ENCODE measurements around the gene IRGQ.

Gene IRGQ

GRCh38 chr19:43639519-43640423 is 43.8 kb upstream of the IRGQ start, which contains the start of gene CADM4 (continued):
- peak; percentile 81 for TF ChIP-seq ZNF639 (tag by site-specific recombination; IDR thresholded peaks at IDR 0.05)
- peak; percentile 40 for TF ChIP-seq ZBTB21 (tag by site-specific recombination; IDR thresholded peaks at IDR 0.05)
- peak; percentile 97 for TF ChIP-seq ZBTB48 (tag by site-specific recombination; IDR thresholded peaks at IDR 0.05)
- TF ChIP-seq ZNF645 (tag by site-specific recombination; IDR thresholded peaks at IDR 0.05) = peak; percentile 94
- no peak for TF ChIP-seq ZNF274 (IDR thresholded peaks at IDR 0.05; ENCODE audit: low read length)
- TF ChIP-seq ZNF274 (tag by site-specific recombination; IDR thresholded peaks at IDR 0.05; ENCODE audit: borderline replicate concordance) = no peak
- TF ChIP-seq ZNF132 (tag by site-specific recombination; IDR thresholded peaks at IDR 0.05; ENCODE audit: borderline replicate concordance) = no peak
- peak; percentile 94; the same call in 1 of the 2 replicates for TF ChIP-seq ZNF175 (tag by site-specific recombination; IDR thresholded peaks at IDR 0.05)
- no peak for TF ChIP-seq ZNF664 (tag by site-specific recombination; IDR thresholded peaks at IDR 0.05)
- TF ChIP-seq ZNF629 (tag by site-specific recombination; IDR thresholded peaks at IDR 0.05) = peak; percentile 59
- no peak for TF ChIP-seq ZNF112 (tag by site-specific recombination; IDR thresholded peaks at IDR 0.05)
- TF ChIP-seq GLIS2 (tag by site-specific recombination; IDR thresholded peaks at IDR 0.05) = peak; percentile 98
- peak; percentile 52; the same call in 1 of the 2 replicates for TF ChIP-seq ZFP41 (tag by site-specific recombination; IDR thresholded peaks at IDR 0.05; ENCODE audit: borderline replicate concordance)
- peak; percentile 47 for TF ChIP-seq ZNF280D (tag by site-specific recombination; IDR thresholded peaks at IDR 0.05)
- peak; percentile 47; the same call in 1 of the 2 replicates for TF ChIP-seq ZNF223 (tag by site-specific recombination; IDR thresholded peaks at IDR 0.05)
- TF ChIP-seq ZNF341 (tag by site-specific recombination; IDR thresholded peaks at IDR 0.05; ENCODE audit: low read depth) = peak; percentile 20; the same call in 1 of the 2 replicates
- TF ChIP-seq KLF9 (tag by site-specific recombination; IDR thresholded peaks at IDR 0.05; ENCODE audit: low read depth) = peak; percentile 94
- peak; percentile 100 for TF ChIP-seq KLF1 (tag by site-specific recombination; IDR thresholded peaks at IDR 0.05)
- TF ChIP-seq SP2 (tag by site-specific recombination; IDR thresholded peaks at IDR 0.05) = peak; percentile 71
- peak; percentile 99 for TF ChIP-seq KLF17 (tag by site-specific recombination; IDR thresholded peaks at IDR 0.05)
- TF ChIP-seq ZNF426 (tag by site-specific recombination; IDR thresholded peaks at IDR 0.05) = no peak
- no peak for TF ChIP-seq BCL6B (tag by site-specific recombination; IDR thresholded peaks at IDR 0.05)
- TF ChIP-seq ZNF660 (tag by site-specific recombination; IDR thresholded peaks at IDR 0.05) = no peak
- no peak for TF ChIP-seq PRDM6 (tag by site-specific recombination; IDR thresholded peaks at IDR 0.05)
- peak; percentile 83 for TF ChIP-seq ZNF366 (tag by site-specific recombination; conservative IDR thresholded peaks at IDR 0.05)
- peak; percentile 97 for TF ChIP-seq ZBTB1 (tag by site-specific recombination; IDR thresholded peaks at IDR 0.05)
- peak; percentile 58 for TF ChIP-seq ZSCAN4 (tag by site-specific recombination; IDR thresholded peaks at IDR 0.05)
- TF ChIP-seq ZNF521 (tag by site-specific recombination; IDR thresholded peaks at IDR 0.05) = no peak
- no peak for TF ChIP-seq ZNF561 (tag by site-specific recombination; IDR thresholded peaks at IDR 0.05; ENCODE audit: borderline replicate concordance)
